ENCODE data around the gene PCBP3.

- TF ChIP-seq POLR2A (IDR thresholded peaks at IDR 0.05; ENCODE audit: low read depth, low read length) (no peak), CBFB (IDR thresholded peaks at IDR 0.05; ENCODE audit: low read depth) (no peak), NR2C2 (IDR thresholded peaks at IDR 0.05; ENCODE audit: borderline replicate concordance, control insufficient read depth, insufficient read length, low read depth) (no peak), CTCF (IDR thresholded peaks at IDR 0.05 in 2 of 3, conservative IDR thresholded peaks at IDR 0.05 in 1 of 3; ENCODE audit: control insufficient read depth in 2 of 3, extremely low read depth in 1 of 3, insufficient read depth in 1 of 3, low read depth in 3 of 3, low read length in 3 of 3) (no peak), TAF1 (IDR thresholded peaks at IDR 0.05; ENCODE audit: borderline replicate concordance, low read depth, low read length) (no peak), HSF1 (IDR thresholded peaks at IDR 0.05; ENCODE audit: low read depth, low read length) (no peak), SPI1 (IDR thresholded peaks at IDR 0.05; ENCODE audit: borderline replicate concordance, insufficient read depth, low read depth, low read length) (no peak), ZNF274 (IDR thresholded peaks at IDR 0.05; ENCODE audit: insufficient read depth, insufficient read length) (no peak), POLR2AphosphoS2 (IDR thresholded peaks at IDR 0.05; ENCODE audit: low read depth, low read length) (no peak)
Observed at GRCh38 chr21:45892916-45893739, 249.6 kb downstream of the PCBP3 start.

Measured in GM12878 (cell line).